Transverse colon (tissue), 4 donors: ENCODE measurements around the gene ILKAP. TPM values are rescaled to one million over a fixed set of nuclear protein-coding genes. Genes with fewer than 3 reads are reported as not detected.

Experiments used
- DNase-seq: peaks from one replicate; pipeline ENCODE4 v3.0.0-alpha.2; 2019
- H3K27ac ChIP-seq, 4 donors: fragments of 200-600 bp; sonication (generic); 2 replicates each; pipeline ENCODE4 v1.5.1; 2016 to 2018; ENCODE audit warnings: inconsistent platforms in 4 of 4
- H3K27me3 ChIP-seq: fragments of 200-600 bp; sonication (generic); 2 replicates; pipeline ENCODE4 v1.5.1; 2017; ENCODE audit warnings: inconsistent platforms
- H3K36me3 ChIP-seq, 4 donors: fragments of 200-600 bp; sonication (generic); 2 replicates each; pipeline ENCODE4 v1.5.1; 2017 to 2019; ENCODE audit warnings: inconsistent platforms in 4 of 4
- H3K4me1 ChIP-seq, 4 donors: fragments of 200-600 bp; sonication (generic); 2 replicates each; pipeline ENCODE4 v1.5.1; 2017 to 2020; ENCODE audit warnings: inconsistent platforms in 4 of 4
- H3K4me3 ChIP-seq, 4 donors: fragments of 200-600 bp; sonication (generic); 1 replicate in 1 of 4; 2 replicates in 3 of 4; pipeline versions ENCODE4 v1.5.1 to v1.6.1; 2017 to 2019; ENCODE audit warnings: inconsistent platforms in 4 of 4
- H3K9me3 ChIP-seq, 2 donors: fragments of 200-600 bp; sonication (generic); 2 replicates each; pipeline ENCODE4 v1.5.1; 2017 to 2019; ENCODE audit warnings: inconsistent platforms in 2 of 2
- CTCF ChIP-seq, 5 experiments: fragments of 200-600 bp in 3 of 5; fragments of 450-650 bp in 2 of 5; sonication (generic) in 3 of 5; IDR thresholded peaks; 1 replicate in 2 of 5; 2 replicates in 3 of 5; pipeline ENCODE4 v1.5.1; 2016 to 2017; ENCODE audit warnings: antibody characterized with exemption in 5 of 5, inconsistent platforms in 3 of 5, mild to moderate bottlenecking in 2 of 5, moderate library complexity in 1 of 5
- EP300 ChIP-seq: sonication (generic); formaldehyde crosslinking; IDR thresholded peaks from one replicate; pipeline ENCODE4 v1.6.1; 2017; ENCODE audit warnings: antibody characterized with exemption, low read depth
- POLR2A ChIP-seq: fragments of 450-650 bp; IDR thresholded peaks from one replicate; pipeline ENCODE4 v1.6.1; 2016; ENCODE audit warnings: antibody characterized with exemption, mild to moderate bottlenecking, moderate library complexity
- POLR2AphosphoS5 ChIP-seq, 3 donors: sonication (generic); formaldehyde crosslinking; IDR thresholded peaks; one replicate each; pipeline ENCODE4 v1.6.1; 2016; ENCODE audit warnings: antibody characterized with exemption in 3 of 3
- WGBS, 2 donors: methylation state at CpG; one replicate each; pipeline ENCODE4 v1.1.5; 2018; ENCODE audit warnings: low coverage in 1 of 2; 5-methylcytosine and 5-hydroxymethylcytosine counted together
- in situ Hi-C, 4 donors: fragments of 200-750 bp; cut with MboI; loops; one replicate each; pipeline versions ENCODE4 v1.15.0 to v1.15.1; 2017; ENCODE audit warnings: low sequenced_read_pairs in 3 of 4, low pct_ligation_motif_present in 1 of 4, low pct_unique_long_range_greater_than_20kb in 1 of 4
- intact Hi-C: fragments of 100-400 bp; cut with DNase I; formaldehyde crosslinking; loops from one replicate; pipeline ENCODE4 v1.15.1; 2023; ENCODE audit warnings: low total_unique reads
- total RNA-seq, 4 donors: library from RNA; depleted of rRNA; stranded (reverse); fragments of >200 nt; gene quantifications; one replicate each; pipeline ENCODE4 v1.1.0, GENCODE V29; 2016

ILKAP gene
- total RNA-seq, 4 donors from 2014 or later: 16.3 to 40.0 (median 32.1) TPM

- intact Hi-C loops (no loop called here), in situ Hi-C loops (no loop called here)
- H3K27ac ChIP-seq: no peak overlapping the region
- peaks cover 0 to 82% (median 42%) of the 10 kb centered on the region in 4 donors for H3K36me3 ChIP-seq
- no peak for TF ChIP-seq EP300
- TF ChIP-seq POLR2AphosphoS5 (IDR thresholded peaks at IDR 0.05): no peak
- TF ChIP-seq CTCF (IDR thresholded peaks at IDR 0.05): no peak
- no peak for TF ChIP-seq POLR2A
- no peaks in the 10 kb centered on the region for H3K4me1 ChIP-seq
- 95 to 97% methylated on average over 6 to 17 of the region's 17 CpGs for WGBS, 2 donors
- H3K9me3 ChIP-seq: no peaks in the 10 kb centered on the region
- H3K4me3 ChIP-seq: no peak overlapping the region
- DNase-seq: no peak
- H3K27me3 ChIP-seq: no peaks in the 10 kb centered on the region
Measured at GRCh38 chr2:238187618-238188548, 15.6 kb downstream of the ILKAP start.

GRCh38 chr2:238183821-238184220 is 19.7 kb downstream of the ILKAP start:
- 88 to 94% methylated on average over 2 to 4 of the region's 4 CpGs for WGBS, 2 donors
- Histone ChIP-seq H3K27ac (no peak overlapping the region), H3K9me3 (no peaks in the 10 kb centered on the region), H3K4me3 (no peak overlapping the region), H3K36me3 (peaks cover 0 to 94% (median 46%) of the 10 kb centered on the region in 4 donors), H3K4me1 (no peaks in the 10 kb centered on the region), H3K27me3 (no peaks in the 10 kb centered on the region)
- intact Hi-C loops: no loop called here
- DNase-seq: no peak
- in situ Hi-C loops: no loop called here
- TF ChIP-seq POLR2A (no peak), CTCF (IDR thresholded peaks at IDR 0.05) (no peak), EP300 (no peak), POLR2AphosphoS5 (IDR thresholded peaks at IDR 0.05) (no peak)

- WGBS, 2 donors: 78 to 100% methylated on average over 1 to 6 of the region's 6 CpGs
- TF ChIP-seq EP300 (no peak), POLR2A (no peak), POLR2AphosphoS5 (IDR thresholded peaks at IDR 0.05) (no peak), CTCF (IDR thresholded peaks at IDR 0.05) (no peak)
- DNase-seq: no peak
- intact Hi-C loops (no loop called here), in situ Hi-C loops (no loop called here)
- Histone ChIP-seq H3K36me3 (peaks cover 0 to 96% (median 45%) of the 10 kb centered on the region in 4 donors), H3K27ac (no peak overlapping the region), H3K9me3 (no peaks in the 10 kb centered on the region), H3K4me3 (no peak overlapping the region), H3K4me1 (no peaks in the 10 kb centered on the region), H3K27me3 (no peaks in the 10 kb centered on the region)
Measured at GRCh38 chr2:238182362-238182761, 21.1 kb downstream of the ILKAP start.

GRCh38 chr2:238180554-238180953 is 22.9 kb downstream of the ILKAP start:
- intact Hi-C loops (no loop called here), in situ Hi-C loops (no loop called here)
- WGBS, 2 donors: 97% methylated on average over 5 of the region's 5 CpGs; no CpG with 5 or more reads in 1 of the 2 donors
- TF ChIP-seq EP300 (no peak), CTCF (IDR thresholded peaks at IDR 0.05) (no peak), POLR2A (no peak), POLR2AphosphoS5 (IDR thresholded peaks at IDR 0.05) (no peak)
- Histone ChIP-seq H3K27ac (no peak overlapping the region), H3K36me3 (peaks cover 0 to 81% (median 40%) of the 10 kb centered on the region in 4 donors), H3K4me3 (no peak overlapping the region), H3K27me3 (no peaks in the 10 kb centered on the region), H3K9me3 (no peaks in the 10 kb centered on the region), H3K4me1 (no peaks in the 10 kb centered on the region)
- no peak for DNase-seq
